ENCODE data around the gene LRRC18.
A peak's percentile ranks its signal among the peaks of the same experiment; 100 is the strongest.

The LRRC18 gene

DNA sequence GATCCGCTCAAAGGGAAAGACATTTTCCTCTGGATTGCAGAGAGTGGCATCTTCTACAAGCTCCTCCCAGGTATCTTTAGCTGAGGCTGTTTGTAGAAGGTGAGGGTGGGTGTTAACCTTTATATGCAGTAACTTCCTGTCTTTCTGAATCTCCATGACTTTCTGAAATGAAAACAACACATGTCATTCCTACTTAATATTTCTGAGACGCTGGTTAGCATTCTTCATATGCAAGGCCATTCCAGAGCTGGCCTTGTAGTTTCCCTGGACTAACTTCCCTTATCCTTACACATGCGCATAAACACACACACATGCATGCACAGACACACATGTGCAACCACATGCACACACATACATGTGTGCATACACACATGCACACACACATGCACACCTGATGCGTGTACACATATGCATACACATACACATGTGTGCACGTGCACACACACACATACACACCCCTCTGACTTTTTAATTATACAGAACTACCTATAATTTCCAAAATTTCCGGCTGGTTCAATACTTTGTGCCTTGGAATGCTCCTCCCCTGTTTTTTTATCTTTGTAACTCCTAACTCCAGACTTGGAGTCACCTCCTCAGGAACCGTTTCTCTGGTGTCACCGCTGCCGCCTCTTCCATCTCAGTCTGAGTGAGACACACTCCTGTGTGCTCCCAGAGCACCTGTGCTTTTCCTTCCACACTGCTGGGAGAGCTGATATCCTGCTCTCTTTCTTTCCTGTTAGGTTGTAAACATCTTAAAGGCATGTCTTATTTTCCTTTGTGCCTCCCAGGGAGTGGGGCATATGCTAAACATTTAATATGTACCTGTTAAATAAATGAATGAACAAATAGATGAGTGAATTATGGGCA, 55.2 kb downstream of the LRRC18 start:
- Mint-ChIP-seq H3K4me3 (no peak overlapping the region), H3K4me1 (no peaks in the 10 kb centered on the region), H3K9me3 (no peaks in the 10 kb centered on the region), H3K36me3 (no peaks in the 10 kb centered on the region), H3K27ac (no peak overlapping the region)
- no peak for ATAC-seq
- DNase-seq (ENCODE audit: low spot score in 2 of 2): peak in 1 of 2 donors; percentile 23

DNA sequence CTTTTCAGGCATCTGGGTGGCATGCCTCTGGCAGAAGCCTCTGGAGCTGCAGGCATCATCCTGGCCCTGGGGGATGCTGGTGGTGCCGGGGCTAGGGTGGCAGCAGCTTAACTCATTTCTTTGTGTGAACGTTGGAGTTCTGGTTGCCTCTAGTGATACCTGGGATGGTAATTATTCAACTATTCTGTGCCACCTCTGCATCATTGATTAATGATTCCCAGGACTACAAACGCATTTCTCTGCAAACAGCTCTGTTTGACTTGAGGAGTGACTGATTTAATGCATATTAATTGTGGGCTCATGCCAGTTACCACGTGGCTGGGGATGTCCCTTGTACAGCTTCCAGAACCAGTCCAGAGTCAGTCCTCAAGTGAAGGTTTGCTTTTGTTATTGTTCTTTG, 55.9 kb downstream of the LRRC18 start:
- Mint-ChIP-seq H3K27ac (no peak overlapping the region), H3K4me3 (no peak overlapping the region), H3K9me3 (no peaks in the 10 kb centered on the region), H3K36me3 (no peaks in the 10 kb centered on the region), H3K4me1 (no peaks in the 10 kb centered on the region)
- ATAC-seq: no peak
- DNase-seq (ENCODE audit: low spot score in 2 of 2): peak in 1 of 2 donors; percentile 7

DNA sequence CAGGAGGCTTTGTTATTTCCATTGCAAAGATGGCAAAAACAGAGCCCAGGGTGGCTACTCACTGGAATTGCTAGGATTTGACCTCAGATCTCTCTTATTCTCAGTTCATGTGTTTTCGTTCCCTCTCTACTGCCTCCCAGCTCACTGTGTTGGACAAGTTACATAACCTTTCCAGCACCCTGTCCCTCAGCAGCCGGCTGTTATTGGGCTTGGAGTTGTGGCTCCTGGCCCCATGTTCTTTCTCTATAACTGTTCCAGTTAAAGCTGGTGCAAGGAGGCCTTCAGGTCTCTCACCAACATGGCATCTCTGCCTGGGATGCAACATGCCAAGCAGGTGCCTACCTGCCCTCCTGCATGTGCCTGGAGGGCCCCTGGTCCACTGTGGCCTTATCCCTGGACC, 56.8 kb downstream of the LRRC18 start:
- DNase-seq (ENCODE audit: low spot score in 2 of 2) (peak in 1 of 2 donors; percentile 17), ATAC-seq (no peak)
- H3K9me3 Mint-ChIP-seq: no peaks in the 10 kb centered on the region
- no peaks in the 10 kb centered on the region for H3K4me1 Mint-ChIP-seq
- H3K4me3 Mint-ChIP-seq: no peak overlapping the region
- no peak overlapping the region for H3K27ac Mint-ChIP-seq
- H3K36me3 Mint-ChIP-seq: no peaks in the 10 kb centered on the region

DNA sequence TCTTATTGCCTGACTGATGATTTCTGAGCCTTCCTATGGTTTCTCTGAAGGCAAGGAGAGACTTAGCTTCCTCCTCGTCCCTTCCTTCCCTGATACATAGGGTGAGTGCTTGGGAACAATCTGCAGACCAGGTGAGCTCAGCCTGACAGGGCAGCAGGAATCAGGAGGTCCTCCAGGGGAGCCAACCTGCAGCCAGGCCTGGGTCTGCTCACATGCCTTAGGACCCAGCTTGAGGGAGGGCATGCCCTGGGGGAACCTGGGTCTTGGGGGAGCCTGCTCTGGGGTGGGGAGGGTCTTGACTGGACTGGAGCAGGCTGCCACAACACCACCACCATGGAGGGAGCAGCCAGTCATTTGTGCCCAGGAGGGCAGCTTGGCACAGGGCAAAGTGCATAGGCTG, 57.7 kb downstream of the LRRC18 start:
- ATAC-seq: no peak
- no peaks in the 10 kb centered on the region for H3K36me3 Mint-ChIP-seq

DNA sequence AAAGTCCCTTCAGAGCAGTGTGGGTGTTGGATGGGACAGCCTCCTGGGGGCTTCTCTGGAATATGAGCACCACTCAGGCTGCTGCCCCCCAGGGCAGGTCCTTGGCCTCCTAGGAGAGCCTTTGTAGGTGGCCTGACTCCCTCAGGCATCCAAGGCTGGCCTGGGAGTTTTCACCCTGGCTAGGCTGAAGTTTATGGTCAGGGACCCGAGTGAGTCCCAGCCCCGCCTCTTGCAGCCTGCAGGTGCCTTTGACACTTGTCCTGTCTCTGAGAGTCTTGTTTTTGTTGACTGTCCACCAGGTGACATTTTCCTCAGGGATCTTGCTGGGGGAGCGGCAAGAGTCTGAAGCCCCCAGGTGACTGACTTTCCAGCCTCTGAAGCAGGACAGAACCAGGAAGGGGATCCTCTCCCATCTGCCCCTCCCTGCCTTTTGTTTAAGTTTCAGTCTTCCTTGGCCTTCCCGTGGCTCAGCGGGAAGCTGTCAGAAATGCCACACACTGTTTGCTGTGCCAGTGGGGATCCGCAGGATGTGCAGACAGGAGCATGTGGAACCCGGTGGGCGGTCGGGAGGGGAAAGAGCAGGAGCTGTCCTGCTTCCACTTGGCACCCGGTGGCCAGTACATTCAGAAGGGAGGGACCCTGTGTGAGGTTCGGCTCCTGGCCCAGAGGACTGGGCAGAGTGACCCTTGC, 59.5 kb downstream of the LRRC18 start:
- Mint-ChIP-seq H3K9me3 (no peaks in the 10 kb centered on the region), H3K4me1 (no peaks in the 10 kb centered on the region), H3K4me3 (no peak overlapping the region), H3K27ac (no peak overlapping the region), H3K36me3 (no peaks in the 10 kb centered on the region)
- DNase-seq (ENCODE audit: low spot score in 2 of 2) (peak in 1 of 2 donors; percentile 28), ATAC-seq (no peak)

More for the DNA sequence above, 57.7 kb downstream of the LRRC18 start:
- H3K9me3 Mint-ChIP-seq: no peaks in the 10 kb centered on the region
- no peaks in the 10 kb centered on the region for H3K4me1 Mint-ChIP-seq
- no peak overlapping the region for H3K27ac Mint-ChIP-seq
- H3K4me3 Mint-ChIP-seq: no peak overlapping the region
- DNase-seq (ENCODE audit: low spot score in 2 of 2): peak in 1 of 2 donors; percentile 37

DNA sequence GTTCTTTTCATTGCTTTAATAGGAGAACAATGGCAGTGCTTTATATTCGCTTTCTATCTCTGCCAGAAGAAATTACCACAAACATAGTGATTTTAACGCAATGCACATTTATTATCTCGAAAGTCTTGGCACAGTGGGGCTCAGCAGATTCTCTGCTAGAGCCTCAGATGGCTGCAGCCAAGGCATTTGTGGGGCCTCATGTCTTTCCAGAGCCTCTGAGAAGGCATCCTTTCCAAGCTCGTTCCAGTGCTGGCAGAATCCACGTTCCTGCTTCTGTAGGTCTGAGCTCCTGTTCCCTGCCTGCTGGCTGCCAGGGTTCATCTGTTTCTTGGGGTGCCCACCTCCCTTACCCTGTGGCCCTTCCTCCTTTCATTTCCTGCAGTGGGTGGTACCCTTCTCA, 60.2 kb downstream of the LRRC18 start:
- Mint-ChIP-seq H3K9me3 (no peaks in the 10 kb centered on the region), H3K36me3 (no peaks in the 10 kb centered on the region), H3K27ac (no peak overlapping the region), H3K4me3 (no peak overlapping the region), H3K4me1 (no peaks in the 10 kb centered on the region)
- DNase-seq (ENCODE audit: low spot score in 2 of 2) (no peak), ATAC-seq (no peak)

DNA sequence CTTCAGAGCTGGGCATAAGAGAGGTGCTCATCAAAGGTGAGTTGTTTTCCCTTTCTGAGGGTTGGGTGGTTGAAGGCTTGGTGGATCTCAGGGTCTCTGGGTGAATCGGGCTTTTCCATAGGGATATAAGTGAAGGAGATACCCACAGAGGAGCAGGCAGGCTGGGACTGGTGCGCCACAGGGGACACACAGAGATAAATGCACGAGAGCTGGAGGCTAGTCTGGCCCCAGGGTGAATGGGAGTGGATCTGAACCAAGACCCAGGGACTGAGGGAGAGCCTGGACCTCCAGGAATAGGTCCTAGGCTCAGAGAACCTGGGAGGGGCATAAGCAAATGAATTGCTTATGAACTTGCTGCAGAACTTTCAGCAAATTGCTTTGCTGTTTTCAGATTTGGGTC, 61.5 kb downstream of the LRRC18 start:
- H3K4me3 Mint-ChIP-seq: no peak overlapping the region
- H3K9me3 Mint-ChIP-seq: no peaks in the 10 kb centered on the region
- no peaks in the 10 kb centered on the region for H3K36me3 Mint-ChIP-seq
- DNase-seq (ENCODE audit: low spot score in 2 of 2) (no peak), ATAC-seq (no peak)
- no peak overlapping the region for H3K27ac Mint-ChIP-seq
- H3K4me1 Mint-ChIP-seq: no peaks in the 10 kb centered on the region

DNA sequence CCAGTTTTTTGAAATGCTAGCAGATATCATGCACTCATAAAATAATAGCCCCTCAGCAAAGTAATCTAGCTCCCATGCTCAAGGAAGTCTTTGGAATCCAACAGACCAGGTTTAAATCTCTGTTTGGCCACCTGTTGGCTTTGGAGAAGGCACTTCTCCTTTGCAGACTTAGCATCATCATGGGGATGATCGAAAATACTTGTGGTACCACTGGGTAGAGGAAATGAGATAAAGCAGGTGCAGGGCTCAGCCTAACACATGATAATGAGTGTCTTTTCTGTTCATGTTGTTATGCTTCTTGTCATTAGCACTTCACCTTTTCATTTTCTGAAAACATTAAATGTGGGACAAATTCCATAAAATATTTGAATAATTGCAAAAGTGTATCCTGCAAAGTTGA, 67.4 kb downstream of the LRRC18 start:
- ATAC-seq (no peak), DNase-seq (ENCODE audit: low spot score in 2 of 2) (no peak)
- Mint-ChIP-seq H3K36me3 (no peaks in the 10 kb centered on the region), H3K27ac (no peak overlapping the region), H3K9me3 (no peaks in the 10 kb centered on the region), H3K4me3 (no peak overlapping the region), H3K4me1 (no peaks in the 10 kb centered on the region)
